ENCODE data around the gene CXCL14. TPM values are rescaled to one million over a fixed set of nuclear protein-coding genes. Genes with fewer than 3 reads are reported as not detected.

Gene CXCL14
- total RNA-seq, 2 donors from 2014 or later, result 23.3 to 88.5 TPM

- no peak for ATAC-seq
- intact Hi-C loops (cut with DNase I, micrococcal nuclease), result no loop called here
- DNase-seq, result no peak
Observed at GRCh38 chr5:135599421-135600151, 20.8 kb upstream of the CXCL14 start.

GRCh38 chr5:135598691-135599395 lies 20.1 kb upstream of the CXCL14 start:
- intact Hi-C loops (cut with DNase I, micrococcal nuclease), result no loop called here
- DNase-seq, result no peak
- no peak for ATAC-seq

- intact Hi-C loops (cut with DNase I, micrococcal nuclease), result no loop called here
- no peak for ATAC-seq
- no peak for DNase-seq
Observed at GRCh38 chr5:135596788-135597187, 18.0 kb upstream of the CXCL14 start.

GRCh38 chr5:135596157-135596763 lies 17.5 kb upstream of the CXCL14 start:
- DNase-seq, result no peak
- ATAC-seq, result peak; percentile 44
- intact Hi-C loops (cut with DNase I, micrococcal nuclease), result no loop called here

- intact Hi-C loops (cut with DNase I, micrococcal nuclease), result no loop called here
- DNase-seq, result no peak
Observed at GRCh38 chr5:135594416-135594960, 15.7 kb upstream of the CXCL14 start.

GRCh38 chr5:135593886-135594285 lies 15.1 kb upstream of the CXCL14 start:
- DNase-seq (no peak), ATAC-seq (no peak)
- intact Hi-C loops (cut with DNase I, micrococcal nuclease), result no loop called here

More at GRCh38 chr5:135594416-135594960, 15.7 kb upstream of the CXCL14 start:
- ATAC-seq, result no peak

- intact Hi-C loops (cut with DNase I, micrococcal nuclease), result no loop called here
- DNase-seq (no peak), ATAC-seq (no peak)
Observed at GRCh38 chr5:135593141-135593540, 14.3 kb upstream of the CXCL14 start.

GRCh38 chr5:135592312-135593045 lies 13.7 kb upstream of the CXCL14 start:
- ATAC-seq (no peak), DNase-seq (no peak)
- intact Hi-C loops (cut with DNase I, micrococcal nuclease), result no loop called here

- intact Hi-C loops (cut with DNase I, micrococcal nuclease), result no loop called here
- DNase-seq (no peak), ATAC-seq (no peak)
Observed at GRCh38 chr5:135591277-135591676, 12.5 kb upstream of the CXCL14 start.

GRCh38 chr5:135589152-135589551 lies 10.4 kb upstream of the CXCL14 start:
- DNase-seq, result no peak
- intact Hi-C loops (cut with DNase I, micrococcal nuclease), result no loop called here
- ATAC-seq, result no peak

GRCh38 chr5:135587721-135588663 lies 9.2 kb upstream of the CXCL14 start:
- DNase-seq (no peak), ATAC-seq (peak; percentile 36)
- intact Hi-C loops (cut with DNase I, micrococcal nuclease), result no loop called here

GRCh38 chr5:135584918-135585317 lies 6.1 kb upstream of the CXCL14 start:
- ATAC-seq (no peak), DNase-seq (no peak)
- intact Hi-C loops (cut with DNase I, micrococcal nuclease), result no loop called here

GRCh38 chr5:135584276-135584675 lies 5.5 kb upstream of the CXCL14 start:
- ATAC-seq (no peak), DNase-seq (no peak)
- intact Hi-C loops (cut with DNase I, micrococcal nuclease), result no loop called here

GRCh38 chr5:135582099-135582781 lies 3.4 kb upstream of the CXCL14 start:
- DNase-seq (no peak), ATAC-seq (no peak)
- intact Hi-C loops (cut with DNase I, micrococcal nuclease), result no loop called here

- no peak for ATAC-seq
- intact Hi-C loops (cut with DNase I, micrococcal nuclease), result no loop called here
- no peak for DNase-seq
Observed at GRCh38 chr5:135578305-135578684, 496 bp downstream of the CXCL14 start.

GRCh38 chr5:135577421-135577820 lies 1.4 kb downstream of the CXCL14 start:
- intact Hi-C loops (cut with DNase I, micrococcal nuclease), result no loop called here
- DNase-seq, result no peak
- ATAC-seq, result no peak

- DNase-seq (no peak), ATAC-seq (no peak)
- intact Hi-C loops (cut with DNase I, micrococcal nuclease), result no loop called here
Observed at GRCh38 chr5:135576075-135576599, 2.7 kb downstream of the CXCL14 start.

Measured in left colon (tissue), 2 donors.